HG02763 (cell line): ENCODE data around the gene GNG12.

Experiments
- ATAC-seq: cut with Tn5 transposase; IDR thresholded peaks from one replicate; pipeline ENCODE4 v1.9.1; 2021; ENCODE audit warnings: mild to moderate bottlenecking, moderate library complexity; ENCODE audit not compliant: unreplicated experiment

Gene GNG12

DNA sequence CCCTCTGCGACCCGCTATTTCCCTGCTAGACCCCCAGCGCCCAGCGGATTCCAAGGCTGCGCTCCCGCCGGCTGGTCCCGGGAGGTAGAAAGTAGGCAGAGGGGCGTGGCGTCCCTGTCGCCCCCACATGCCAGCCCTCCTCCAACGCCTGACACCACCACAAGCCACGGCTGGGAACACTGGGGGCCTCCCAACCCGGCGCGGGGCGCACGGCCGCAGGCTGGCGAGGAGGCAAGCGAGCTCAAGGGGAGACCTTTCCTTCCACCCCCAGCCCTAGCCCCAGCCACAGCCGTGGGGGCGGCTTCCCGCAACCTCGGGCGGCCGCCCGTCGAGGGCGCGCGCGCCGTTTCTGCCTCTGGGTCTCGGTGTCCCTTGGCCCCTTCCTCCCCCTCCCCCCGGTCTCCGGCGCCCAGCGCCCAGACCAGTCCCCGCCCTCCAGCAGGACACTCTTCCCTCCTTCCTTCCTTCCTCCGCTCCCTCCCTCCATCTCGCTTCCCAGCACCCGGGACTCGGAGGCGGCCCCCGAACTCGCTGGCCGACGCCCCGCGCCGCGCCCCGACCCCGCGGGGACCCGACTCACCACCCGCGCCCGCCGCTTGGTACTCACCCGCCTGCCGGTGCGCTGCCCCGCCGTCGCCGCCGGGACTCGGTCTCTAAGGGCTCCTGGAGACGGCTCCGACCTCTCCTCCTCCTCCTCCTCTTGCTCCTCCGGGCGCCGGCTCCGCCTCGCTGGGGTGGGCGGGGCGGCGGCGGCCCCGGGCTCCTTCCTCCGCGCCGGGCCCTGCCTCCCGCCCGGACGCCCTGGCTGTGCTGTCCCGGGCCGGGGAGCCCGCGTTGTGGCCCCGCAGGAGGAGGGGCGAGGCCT lies at the start of gene GNG12:
TSS of gene GNG12 (minus strand) at position 731 of the 865 bp plus-strand sequence. CDS start 125,781 bp downstream, outside the sequence.
- no peak for ATAC-seq

DNA sequence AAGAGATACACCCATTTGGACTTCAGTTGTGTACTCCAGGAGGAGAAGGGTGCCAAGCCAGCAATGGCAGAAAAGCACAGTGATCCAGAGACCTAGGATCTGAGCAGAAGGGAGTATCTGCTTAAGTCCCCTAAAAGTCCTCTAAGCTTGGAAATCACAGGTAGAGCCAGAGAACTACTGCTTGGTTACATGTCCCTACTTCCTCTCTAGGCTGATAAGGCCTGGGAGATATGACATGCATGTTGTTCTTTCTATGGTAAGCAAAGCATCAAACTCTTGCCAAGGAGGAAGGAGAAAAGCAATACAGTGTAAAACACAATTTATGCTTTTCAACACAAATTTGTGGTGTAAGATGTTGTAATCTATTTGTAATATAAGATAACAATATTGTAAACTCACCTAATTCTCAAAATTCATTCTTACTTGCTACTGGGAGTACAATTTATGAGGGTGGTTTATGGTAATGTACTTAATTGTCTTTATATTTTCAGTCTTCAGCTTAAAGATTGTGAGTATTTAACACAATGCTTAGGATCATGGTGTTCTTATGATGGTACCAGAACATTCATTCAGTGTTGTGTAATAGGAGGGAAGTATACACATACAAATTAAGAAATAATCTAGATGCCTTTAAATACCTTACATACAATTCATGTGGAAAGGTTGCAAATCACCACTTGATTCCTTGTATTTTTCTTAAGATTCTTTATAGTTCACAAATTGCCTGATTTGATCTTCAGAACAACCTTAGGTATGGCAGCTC lies 49.1 kb upstream of the GNG12 start:
- ATAC-seq: no peak

DNA sequence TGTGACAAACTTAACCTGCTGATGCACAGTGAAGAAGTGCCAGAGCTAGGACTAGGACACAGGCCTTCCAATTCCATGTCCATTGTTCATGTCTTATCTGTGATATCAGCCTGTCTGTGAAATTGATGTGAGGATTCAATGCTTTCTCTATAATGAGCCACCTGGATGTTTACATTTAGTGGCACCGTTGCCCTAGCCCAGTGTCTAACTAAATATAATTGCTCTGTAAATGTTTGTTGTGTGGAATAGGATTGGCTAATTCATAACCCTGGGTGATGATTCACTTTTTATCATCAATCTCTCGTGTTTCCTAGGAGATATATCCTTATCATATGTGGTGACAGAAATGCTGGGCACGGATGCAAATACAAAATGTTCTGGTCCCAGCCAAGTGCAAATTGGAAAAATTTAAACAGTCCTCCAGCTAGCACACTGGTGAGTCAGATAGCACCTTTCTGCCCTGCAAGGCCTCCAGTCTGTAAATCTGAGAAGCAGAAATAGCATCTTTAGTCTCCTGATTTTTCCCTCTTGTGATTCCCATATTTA lies 46.9 kb upstream of the GNG12 start:
- ATAC-seq: no peak

GRCh38 chr1:67879485-67879884 lies 46.2 kb upstream of the GNG12 start:
- ATAC-seq: no peak

DNA sequence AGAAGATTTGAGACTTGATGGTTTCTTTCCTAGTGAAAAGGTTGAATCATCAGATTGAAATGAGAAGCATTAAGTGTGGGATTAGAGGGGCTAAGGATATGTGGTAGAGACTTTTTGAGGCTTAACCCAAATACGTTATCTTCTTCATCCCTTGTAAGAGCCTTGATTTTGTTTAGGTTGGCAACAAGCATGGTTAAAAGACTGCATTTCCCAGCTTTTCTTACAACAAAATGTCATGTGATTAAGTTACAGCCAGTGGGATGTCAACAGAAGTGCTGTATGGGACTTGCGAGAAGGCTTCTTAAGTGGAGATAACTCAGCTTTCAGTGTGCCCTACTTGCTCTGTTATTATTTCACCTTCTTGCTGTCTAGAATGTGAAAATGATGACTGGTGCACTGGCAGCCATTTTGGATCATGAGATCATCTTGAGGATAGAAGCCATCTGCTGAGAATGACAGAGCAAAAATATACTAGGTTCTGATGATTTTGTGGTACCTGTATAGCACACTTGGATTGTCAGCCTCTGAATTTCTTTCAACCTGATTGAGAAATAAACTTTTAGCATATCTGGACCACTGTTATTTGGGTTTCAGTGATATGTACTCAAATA lies 41.3 kb upstream of the GNG12 start:
- ATAC-seq: no peak

- ATAC-seq: no peak
Measured at GRCh38 chr1:67869233-67869632, 36.0 kb upstream of the GNG12 start.

DNA sequence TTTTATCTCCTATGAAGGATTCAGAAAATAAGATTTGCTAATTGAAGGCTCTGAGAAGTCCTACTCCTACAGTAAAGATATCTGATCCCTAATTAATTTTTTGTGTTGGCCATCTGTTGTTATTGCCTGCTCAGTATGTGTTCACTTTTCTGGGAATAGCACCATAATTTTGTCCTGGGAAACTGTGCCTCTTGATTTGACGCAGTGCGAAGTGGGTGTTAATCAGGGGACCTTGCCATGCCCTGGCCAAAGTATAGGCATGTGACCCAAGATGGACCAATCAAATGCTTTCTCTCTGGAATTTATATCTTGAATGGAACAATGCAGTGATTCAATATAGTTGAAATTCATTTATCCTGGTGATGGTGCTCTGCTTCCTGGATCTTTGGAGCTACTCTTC lies 30.4 kb upstream of the GNG12 start:
- no peak for ATAC-seq

GRCh38 chr1:67862685-67863084 lies 29.4 kb upstream of the GNG12 start:
- no peak for ATAC-seq

GRCh38 chr1:67861856-67862516 lies 28.7 kb upstream of the GNG12 start:
- ATAC-seq: no peak

DNA sequence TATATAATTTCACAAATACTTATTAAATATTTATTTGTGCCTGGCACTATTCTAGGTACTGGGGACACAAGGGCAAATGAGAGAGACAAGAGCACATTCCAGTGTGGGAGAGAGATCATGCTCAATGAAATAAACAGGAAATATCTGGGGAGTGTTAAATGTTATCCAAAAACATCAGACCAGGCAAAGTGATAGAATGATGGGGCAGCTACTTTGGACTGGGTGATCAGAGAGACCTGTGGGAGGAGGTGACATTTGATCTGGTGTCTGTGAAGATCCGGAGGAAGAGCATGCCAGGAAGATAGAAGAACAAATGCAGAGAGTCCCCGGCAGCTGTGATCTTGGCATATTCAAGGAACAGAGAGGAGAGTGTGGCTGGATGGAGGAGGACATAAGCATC lies 27.5 kb upstream of the GNG12 start:
- no peak for ATAC-seq

- ATAC-seq: no peak
Measured at GRCh38 chr1:67856921-67857320, 23.7 kb upstream of the GNG12 start.

GRCh38 chr1:67855961-67856360 lies 22.7 kb upstream of the GNG12 start:
- no peak for ATAC-seq

DNA sequence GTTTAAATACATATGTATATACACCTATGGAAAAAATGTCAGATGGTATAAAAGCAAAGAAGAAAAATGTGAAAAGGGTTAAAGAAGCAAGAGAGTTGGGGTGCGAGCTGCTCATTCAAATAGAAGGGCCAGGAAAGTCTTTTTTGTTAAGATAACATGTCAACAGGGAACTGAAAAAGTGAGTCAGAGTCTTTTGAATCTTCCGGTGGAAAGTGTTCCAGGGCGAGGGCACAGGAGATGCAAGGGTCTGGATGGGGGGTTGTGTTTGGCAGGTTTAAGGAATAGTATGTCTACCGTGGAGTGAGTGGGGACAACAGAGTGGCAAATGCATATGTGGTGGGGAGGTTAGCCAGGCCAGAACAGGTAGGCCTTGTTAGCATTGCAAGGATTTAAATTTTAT lies 22.2 kb upstream of the GNG12 start:
- no peak for ATAC-seq

DNA sequence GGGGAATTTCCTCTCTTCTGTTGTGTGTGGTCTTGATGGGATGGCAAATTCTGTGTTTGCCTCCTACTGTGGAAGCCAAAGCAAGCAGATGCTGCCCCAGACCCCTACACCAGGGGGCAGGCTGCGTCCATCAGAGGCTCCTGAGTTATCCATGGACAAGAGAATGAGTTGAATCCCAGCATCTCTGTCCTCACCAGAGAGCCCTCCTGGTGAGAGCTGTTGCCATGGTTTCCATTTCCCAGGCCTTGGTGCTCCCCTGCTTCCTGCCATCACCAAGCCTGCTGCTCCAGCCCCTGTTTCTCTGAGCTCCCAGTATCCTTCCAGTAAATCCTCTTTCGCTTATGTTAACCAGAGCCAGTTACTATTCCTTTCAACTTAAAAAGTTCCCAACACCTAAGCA lies 20.4 kb upstream of the GNG12 start:
- ATAC-seq: no peak

DNA sequence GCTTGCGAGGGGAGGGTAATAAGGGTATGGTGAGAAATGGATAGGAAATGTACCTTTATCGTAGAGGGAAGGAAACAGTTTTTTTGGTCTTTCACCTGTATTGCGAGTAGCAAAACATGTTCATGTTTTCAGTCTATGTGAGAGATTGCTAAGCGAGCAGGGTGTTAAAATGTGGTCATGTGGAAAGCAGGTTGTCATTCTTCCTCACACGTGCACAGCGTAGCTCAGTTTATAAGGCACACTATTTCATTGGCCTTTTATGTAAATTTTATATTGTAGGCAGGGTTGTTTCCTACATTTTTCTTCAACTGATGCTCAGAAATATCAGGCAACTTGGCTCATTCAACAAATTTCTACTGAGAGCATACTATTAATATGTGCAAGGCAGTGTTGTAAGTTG lies 18.5 kb upstream of the GNG12 start:
- no peak for ATAC-seq

GRCh38 chr1:67850611-67851075 lies 17.4 kb upstream of the GNG12 start:
- no peak for ATAC-seq

GRCh38 chr1:67850151-67850551 lies 16.9 kb upstream of the GNG12 start:
- ATAC-seq: no peak

DNA sequence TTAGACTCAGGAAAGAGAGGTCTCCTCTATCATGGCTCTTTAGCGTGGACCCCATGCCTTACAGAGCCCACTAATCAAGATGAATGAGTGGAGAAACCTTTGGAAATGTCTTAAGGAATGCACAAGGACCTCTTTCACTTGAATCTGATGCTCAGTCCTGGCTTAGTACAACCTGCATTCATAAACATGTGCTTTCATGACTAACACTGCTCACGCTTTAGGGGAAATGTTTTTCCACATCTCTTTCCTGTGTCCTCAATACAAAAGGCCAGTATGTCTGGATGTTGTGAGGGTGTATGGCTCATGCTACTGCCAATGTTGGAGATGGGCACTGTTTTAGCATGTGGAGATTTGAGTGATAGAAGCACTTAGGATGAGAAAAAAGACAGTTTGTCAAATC lies 14.2 kb upstream of the GNG12 start:
- no peak for ATAC-seq

DNA sequence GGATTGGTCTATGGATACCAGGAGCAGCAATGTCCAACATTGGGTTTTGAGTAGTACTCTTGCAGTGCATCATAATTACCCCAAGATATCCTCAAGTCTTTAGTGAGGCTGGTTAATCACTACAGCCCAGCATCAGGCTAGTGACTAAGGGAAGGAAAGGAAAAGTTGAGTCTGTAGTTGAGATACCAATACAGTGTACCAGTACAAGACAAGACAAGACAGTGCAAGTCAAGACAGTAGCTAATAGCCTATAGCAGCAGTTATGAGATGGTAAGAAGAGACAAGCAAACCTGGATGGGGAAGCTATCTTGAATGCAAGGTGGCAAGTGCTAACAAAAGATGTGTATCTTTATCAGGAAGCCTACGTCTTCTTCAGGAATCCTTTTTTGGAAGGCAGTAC lies 13.3 kb upstream of the GNG12 start:
- no peak for ATAC-seq

DNA sequence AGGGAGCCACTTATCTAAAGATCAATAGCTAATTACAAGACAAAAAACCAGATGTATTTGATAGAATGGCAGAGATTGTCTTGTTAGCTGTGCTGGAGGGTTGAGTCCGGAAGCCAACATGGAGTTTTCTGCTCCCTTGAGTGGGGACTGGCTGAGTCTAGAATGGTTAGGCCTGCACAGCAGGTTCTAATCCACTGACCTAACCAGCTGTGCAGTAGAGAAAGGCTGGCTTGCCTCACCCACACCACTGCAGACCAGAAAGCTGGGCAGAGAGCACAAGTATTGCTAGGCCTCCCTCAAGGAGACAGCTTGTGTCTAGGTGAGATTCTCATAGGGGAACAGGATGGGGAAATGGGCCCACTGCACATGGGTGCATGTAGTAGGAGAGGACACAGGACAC lies 11.7 kb upstream of the GNG12 start:
- ATAC-seq: no peak

- ATAC-seq: no peak
Measured at GRCh38 chr1:67843746-67844145, 10.5 kb upstream of the GNG12 start.
